NB4 (cell line): Measurements from ENCODE around the gene CRYGA.

Experiments
- DNase-seq: peaks from one replicate; pipeline ENCODE4 v3.0.0; 2010; ENCODE audit warnings: low read depth
- H3K4me3 ChIP-seq: one replicate; pipeline ENCODE4 v1.5.1; 2011; ENCODE audit warnings: mild to moderate bottlenecking, low read depth, low read length, moderate library complexity
- MAX ChIP-seq: IDR thresholded peaks from 2 replicates; pipeline ENCODE4 v1.6.1; 2011; ENCODE audit warnings: low read depth, low read length
- MYC ChIP-seq: IDR thresholded peaks from 2 replicates; pipeline ENCODE4 v1.6.1; 2011; ENCODE audit warnings: low read depth, low read length
- POLR2A ChIP-seq: IDR thresholded peaks from 2 replicates; pipeline ENCODE4 v1.6.1; 2011; ENCODE audit warnings: mild to moderate bottlenecking; ENCODE audit not compliant: insufficient read length; ENCODE audit errors: extremely low read depth
- TF ChIP-seq, protein P1 (sequence below): IDR thresholded peaks from one replicate; pipeline ENCODE4 v1.5.1; 2012; ENCODE audit warnings: low read depth, low read length

Gene CRYGA

GRCh38 chr2:208163489-208163888, at the start of gene CRYGA:
TSS of gene CRYGA (minus strand) at chr2:208163589. CDS start at chr2:208163556, 33 bp downstream.
- no peak for DNase-seq
- TF ChIP-seq, protein P1, sequence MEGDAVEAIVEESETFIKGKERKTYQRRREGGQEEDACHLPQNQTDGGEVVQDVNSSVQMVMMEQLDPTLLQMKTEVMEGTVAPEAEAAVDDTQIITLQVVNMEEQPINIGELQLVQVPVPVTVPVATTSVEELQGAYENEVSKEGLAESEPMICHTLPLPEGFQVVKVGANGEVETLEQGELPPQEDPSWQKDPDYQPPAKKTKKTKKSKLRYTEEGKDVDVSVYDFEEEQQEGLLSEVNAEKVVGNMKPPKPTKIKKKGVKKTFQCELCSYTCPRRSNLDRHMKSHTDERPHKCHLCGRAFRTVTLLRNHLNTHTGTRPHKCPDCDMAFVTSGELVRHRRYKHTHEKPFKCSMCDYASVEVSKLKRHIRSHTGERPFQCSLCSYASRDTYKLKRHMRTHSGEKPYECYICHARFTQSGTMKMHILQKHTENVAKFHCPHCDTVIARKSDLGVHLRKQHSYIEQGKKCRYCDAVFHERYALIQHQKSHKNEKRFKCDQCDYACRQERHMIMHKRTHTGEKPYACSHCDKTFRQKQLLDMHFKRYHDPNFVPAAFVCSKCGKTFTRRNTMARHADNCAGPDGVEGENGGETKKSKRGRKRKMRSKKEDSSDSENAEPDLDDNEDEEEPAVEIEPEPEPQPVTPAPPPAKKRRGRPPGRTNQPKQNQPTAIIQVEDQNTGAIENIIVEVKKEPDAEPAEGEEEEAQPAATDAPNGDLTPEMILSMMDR: no peak
- TF ChIP-seq MAX (no peak), POLR2A (no peak), MYC (no peak)
- no peak within 1 kb of the TSS for H3K4me3 ChIP-seq

DNA sequence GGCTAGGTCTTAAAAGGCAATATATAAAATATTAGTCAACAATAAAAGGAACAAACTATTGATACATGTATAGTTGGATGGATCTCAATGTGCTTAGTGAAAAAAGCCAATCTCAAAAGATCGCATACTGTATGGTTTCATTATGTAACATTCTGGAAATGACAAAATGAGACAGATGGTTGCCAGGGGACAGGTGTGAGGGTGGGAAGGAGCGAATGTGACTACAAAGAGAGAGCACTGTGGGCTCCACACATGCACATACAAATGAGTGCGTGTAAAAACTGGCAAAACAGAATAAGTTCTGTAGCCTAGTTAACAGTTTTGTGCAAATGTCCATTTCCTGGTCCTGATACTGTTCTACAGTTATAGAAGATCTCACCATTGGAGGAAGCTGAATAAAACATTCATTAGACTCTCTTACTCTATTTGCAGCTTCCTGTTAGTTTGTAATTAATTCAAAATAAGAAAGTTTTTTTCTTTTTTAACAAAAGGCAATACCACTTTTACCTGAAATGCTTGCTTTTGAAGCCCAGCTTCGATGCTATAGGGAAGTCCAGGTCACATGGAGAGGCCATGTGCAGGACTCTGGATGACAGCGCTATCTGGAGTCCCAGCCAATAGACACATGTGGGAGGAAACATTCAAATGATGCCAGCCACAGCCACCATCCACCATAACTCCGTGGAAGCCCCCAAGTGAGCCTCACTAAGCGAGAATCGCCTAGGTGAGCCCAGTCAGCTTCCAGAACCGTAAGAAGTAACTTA, 47.5 kb upstream of the CRYGA start:
- no peak overlapping the region for H3K4me3 ChIP-seq
- TF ChIP-seq POLR2A (no peak), MAX (no peak), MYC (no peak)
- TF ChIP-seq, protein P1: no peak
- DNase-seq: no peak

DNA sequence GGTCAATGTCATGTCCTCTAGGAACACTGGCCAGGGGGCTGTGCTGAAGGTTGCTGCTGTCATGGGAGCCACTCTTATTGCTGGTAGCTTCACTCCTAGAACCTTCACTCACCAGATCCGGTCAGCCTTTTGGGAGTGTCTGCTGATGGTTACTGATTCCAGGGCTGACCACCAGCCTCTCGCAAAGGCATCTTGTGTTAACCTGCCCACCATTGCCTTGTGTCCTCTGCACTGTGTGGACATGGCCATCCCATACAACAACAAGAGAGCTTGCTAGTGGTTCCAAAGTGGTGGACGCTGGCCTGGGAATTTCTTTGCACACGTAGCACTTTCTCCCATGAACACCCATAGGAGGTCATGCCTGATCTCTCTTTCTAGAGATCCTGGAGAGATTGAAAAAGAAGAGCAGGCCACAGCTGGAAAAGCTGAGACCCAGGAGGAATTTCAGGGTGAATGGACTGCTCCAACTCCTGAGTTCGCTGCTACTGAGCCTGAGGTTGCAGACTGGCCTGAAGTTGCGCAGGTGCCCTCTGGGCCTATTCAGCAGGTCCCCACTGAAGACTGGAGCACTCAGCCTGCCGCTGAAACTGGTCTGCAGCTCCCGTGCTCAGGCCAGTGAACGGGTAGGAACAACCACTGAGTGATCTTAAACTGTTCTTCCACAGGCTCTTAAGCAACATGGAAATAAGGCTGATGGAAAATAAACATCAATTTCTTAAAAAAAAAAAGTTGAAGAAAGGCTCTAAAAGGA, 45.1 kb upstream of the CRYGA start:
- TF ChIP-seq POLR2A: no peak
- TF ChIP-seq MAX: no peak
- no peak for DNase-seq
- H3K4me3 ChIP-seq: no peak overlapping the region

DNA sequence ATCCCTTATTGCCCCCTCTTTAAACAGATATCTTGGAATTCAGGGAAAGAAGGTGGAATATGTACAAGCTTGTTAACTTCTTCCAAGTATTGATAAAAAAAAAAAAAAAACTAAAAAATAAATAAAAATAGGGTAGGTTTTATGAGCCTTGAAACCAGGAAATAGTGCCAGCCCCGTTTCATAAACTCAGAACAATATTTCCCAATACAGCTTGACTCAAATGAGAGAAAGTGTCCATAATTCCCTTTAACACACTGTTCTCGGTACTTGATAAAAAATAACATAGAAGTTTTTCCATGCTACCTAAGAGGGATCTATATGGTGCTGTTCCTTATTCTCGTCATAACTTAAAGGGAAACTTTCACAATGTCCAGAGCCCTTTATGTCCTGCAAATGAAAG, 44.4 kb upstream of the CRYGA start:
- TF ChIP-seq, protein P1: no peak
- DNase-seq: no peak
- H3K4me3 ChIP-seq: no peak overlapping the region

GRCh38 chr2:208204166-208204565, 40.8 kb upstream of the CRYGA start:
- TF ChIP-seq, protein P1: no peak
- TF ChIP-seq POLR2A: no peak
- TF ChIP-seq MYC: no peak
- TF ChIP-seq MAX: no peak
- no peak for DNase-seq

DNA sequence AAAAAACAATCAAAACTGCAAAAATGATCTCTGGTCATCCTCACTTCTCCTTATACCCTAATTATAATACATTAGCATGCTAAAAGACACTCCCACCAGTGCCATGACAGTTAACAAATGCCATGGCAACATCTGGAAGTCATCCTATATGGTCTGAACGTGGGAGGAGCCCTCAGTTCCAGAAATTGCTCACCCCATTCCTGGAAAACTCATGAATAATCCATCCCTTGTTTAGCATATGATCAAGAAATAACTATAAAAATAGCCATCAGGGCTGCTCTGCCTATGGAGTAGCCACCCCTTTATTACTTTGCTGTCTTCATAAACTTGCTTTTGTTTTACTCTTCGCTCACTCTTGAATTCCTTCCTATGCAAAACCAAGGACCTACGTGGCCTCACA, 32.1 kb upstream of the CRYGA start:
- no peak overlapping the region for H3K4me3 ChIP-seq
- DNase-seq: no peak
- TF ChIP-seq MAX (no peak), MYC (no peak), POLR2A (no peak)
- TF ChIP-seq, protein P1: no peak

More at GRCh38 chr2:208204166-208204565, 40.8 kb upstream of the CRYGA start:
- H3K4me3 ChIP-seq: no peak overlapping the region
